ENCODE results near the gene ABCB8.
A peak's percentile ranks its signal among the peaks of the same experiment; 100 is the strongest.

The ABCB8 gene

DNA sequence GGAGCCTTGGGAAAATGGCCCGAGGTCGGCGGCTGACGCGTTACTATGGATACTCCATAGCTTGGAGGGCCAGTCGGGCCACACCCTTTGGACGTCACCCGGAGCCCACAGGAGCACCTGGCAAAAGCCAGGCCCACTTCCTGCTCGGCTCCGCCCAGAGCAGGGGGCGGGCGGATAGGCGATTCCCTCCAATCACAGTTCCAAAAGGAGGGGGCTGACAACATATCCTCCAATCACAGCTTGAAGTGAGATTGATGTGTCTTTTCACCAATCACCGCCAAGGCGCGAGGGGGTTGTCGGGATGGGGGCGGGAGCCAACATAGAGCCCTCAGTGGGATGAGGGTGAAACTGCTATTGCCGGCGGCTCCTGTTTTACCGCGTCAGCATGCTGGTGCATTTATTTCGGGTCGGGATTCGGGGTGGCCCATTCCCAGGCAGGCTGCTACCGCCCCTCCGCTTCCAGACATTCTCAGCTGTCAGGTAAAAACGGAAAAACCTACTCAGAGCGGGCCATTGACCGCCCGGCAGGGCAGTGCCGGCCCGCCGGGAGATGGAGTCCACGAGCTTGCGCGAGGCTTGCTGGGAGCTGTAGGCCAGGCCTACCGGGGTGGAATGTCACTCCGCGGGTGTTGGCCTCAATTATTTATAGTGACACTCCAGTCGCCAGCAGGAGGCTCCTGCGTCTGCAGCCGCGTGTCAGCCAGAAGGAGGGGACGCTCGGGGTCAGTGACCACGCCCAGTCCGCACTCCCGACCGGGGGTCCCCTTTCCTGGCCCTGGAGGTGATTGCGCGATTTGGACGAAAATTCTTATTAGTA, at the start of gene ABCB8:
Gene ABCB8 (plus strand): TSS at position 320 of the 817 bp plus-strand sequence. CDS start 66 bp downstream, at position 386.
- peak; percentile 99 for DNase-seq

DNA sequence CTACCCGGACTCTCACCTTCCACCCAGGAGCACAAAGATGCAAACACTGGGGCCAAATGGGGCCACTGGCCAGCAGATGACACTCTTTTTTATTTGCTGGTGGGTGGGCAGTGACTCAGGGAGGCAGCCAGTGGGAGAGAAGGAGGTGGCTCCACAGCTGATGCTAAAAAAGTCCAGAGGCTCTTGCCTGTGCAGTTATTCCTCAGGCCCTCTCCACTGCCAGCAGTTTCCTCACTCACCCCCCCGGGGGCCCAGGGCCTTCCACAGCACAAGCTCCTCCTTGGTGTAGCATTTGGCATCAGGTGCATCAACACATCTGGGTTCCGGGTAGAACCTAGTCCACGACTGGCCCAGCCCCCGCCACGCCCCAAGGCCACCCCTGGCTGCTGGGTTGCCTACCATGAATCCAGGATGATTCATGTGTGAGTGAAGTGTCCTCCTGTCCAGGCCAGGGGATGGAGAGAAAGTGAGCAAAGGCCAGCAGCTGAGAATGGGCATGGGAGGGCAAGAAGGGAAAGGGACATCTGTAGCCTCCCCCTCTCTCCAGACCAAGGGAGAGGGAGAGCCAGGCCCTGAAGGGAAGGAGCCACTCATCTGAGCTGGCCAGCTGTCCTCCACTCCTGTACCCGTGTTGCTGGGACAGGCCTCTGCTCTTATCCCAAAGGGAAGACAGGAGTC, 48.4 kb upstream of the ABCB8 start:
- DNase-seq: no peak

DNA sequence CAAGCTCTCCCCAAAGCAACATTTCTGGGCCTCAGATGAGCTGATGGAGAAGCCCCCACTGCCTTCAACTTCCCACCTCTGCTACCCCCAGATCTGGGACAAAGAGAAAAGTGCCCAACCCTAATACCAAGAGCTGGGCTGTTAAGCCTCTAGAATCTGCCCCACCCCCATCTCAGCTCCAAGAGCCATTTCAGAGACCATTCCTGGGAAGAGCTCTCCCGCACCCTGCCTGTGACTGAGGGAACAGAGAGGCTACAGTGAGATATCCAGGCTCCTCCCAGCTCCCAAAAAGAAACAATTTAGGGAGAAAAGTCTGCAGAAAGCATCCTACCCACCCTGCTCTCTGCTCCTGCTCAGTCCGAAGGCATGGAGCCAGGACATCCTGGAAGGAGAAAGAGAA, 47.6 kb upstream of the ABCB8 start:
- DNase-seq: no peak

DNA sequence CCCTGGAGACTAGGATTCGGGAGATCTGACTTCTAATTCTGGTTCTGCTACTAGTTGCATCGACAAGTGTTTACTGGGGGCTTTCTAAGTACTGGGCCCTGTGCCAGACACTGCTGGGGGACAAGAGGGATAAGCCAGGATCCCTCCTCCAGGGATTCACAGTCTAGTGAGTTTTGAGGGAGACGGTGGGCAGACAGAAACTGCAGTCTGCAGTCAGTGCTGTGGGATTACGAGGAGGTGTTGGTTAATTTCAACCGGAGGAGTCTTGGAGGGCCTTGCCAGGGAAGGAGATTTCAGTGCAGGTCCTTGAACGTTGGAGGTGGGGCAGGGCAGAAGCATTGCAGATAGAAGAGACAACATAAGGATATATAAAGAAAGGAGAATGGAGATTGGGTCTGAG, 46.6 kb upstream of the ABCB8 start:
- no peak for DNase-seq

DNA sequence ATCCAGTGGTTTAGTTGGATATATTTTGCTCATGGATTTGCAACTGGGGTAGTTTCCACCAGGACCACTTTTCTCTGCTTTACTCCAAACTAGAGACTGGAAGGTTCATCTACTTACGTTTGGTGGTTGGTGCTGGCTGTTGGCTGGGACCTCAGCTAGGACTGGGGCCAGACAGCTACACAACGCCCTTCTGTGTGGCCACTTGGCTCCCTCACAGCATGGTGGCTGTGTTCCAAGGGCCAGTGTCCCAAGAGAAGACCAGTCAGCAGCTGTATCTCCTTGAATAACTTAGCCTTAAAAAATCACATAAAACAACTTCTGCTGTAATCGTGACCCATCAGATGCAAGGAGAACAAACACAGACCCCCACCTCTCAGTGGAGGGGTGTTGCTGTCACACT, 45.9 kb upstream of the ABCB8 start:
- no peak for DNase-seq

DNA sequence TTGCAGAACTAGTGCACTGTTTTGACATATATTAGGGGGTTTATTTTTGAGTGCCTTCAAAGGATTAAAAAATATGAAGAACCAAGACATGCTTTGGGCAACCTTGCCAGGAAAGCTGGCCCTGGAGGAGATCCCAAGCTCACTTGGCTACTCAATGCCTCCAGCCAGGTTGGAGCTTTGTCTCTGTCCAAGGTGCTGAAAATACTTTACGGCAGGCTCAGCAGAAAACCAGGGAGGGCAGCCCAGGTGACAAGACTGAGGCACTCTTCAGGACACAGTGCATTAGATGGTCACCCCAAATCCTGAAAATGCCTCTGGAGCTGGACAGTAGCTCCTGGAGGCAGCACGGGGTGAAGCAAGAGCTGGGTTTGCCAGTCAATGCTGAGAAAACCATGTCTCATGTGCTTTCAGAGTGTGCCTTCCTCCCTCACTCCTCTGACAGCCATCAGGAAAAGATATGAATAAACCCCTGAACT, 44.3 kb upstream of the ABCB8 start:
- DNase-seq: peak; percentile 47

DNA sequence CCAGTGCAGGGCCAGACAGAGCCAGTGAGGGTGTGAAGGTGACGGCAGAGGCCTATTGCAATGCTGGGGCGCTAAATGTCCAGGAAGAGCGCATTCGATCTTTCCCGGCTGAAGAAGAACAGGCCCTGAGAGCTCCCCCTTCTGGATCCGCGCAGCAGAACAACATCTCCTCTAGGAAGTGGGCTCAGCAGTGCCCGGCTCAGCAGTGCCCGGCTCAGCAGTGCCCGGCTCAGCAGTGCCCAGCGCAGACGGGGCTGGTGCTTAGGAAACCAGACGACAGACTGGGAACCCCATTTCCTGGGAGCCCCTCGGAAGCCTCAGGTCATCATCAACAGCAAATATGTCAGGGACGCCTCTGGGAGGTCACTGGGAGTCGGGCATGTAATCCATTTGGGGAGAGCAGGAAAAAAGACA, 42.1 kb upstream of the ABCB8 start:
- DNase-seq: peak; percentile 43

DNA sequence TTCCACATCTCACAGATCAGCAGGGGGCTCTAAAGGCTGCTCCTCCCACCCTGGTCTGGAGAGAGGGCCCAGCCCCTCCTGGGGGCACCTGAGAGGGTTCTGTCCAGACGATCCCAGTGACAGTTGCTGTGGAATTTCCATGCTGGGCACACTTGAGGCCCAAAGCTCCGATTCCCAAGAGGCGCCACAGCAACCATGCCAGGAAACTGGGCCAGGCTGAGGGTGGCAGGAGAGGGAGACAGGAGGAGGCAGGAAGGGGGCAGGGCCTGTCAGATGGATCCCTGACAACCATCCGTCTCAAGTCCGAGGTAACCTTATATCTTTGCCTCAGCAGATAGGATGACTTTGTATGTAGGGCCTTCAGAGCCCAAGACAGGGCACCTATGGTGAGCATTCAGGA, 41.7 kb upstream of the ABCB8 start:
- no peak for DNase-seq

DNA sequence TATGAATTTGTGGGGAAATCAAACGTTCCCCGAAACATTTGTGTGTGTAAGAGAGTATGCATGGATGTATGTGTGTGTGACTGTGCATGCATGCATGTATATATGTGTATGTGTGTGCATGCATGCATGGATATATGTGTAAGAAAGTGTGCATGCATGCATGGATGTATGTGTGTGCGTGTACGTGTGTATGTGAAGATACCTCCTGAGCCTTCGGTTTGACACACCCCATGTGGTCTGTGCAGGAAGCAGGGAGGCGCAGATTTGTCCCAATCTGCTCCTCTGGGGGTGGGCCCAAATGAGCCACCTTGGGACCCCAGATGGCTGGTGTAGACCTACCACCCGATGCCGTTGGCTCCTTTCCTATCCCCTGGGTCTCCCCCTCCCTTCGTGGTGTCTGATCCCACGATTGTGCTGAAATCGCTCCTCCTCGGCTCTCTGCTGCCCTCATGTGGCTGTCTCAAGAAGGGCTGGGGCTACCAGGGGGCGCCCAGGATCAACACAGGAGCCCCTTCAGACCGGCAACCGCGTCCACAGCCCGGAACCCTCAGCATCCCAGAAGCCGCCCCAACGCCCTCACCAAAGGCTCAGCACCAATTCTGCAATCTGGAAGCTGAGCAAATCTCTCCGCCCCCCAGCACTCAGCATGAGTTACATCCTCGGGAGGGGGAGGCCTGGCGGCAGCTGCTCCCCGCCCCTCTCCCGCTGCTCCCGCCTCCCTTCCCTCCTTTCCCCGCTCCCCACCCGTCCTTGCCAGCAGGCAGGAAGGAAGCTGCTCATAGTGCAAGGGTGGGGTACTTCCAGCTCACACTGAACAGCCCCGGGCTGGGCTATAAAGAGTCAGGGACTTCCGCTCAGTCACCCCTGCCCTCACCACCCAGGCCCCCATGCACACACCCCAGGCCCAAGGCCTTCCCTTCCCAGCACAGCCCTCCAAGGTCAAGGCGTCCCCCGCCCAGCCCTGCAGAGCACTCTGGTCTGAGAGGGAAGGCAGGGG, 39.7 kb upstream of the ABCB8 start:
- peak; percentile 19 for DNase-seq

DNA sequence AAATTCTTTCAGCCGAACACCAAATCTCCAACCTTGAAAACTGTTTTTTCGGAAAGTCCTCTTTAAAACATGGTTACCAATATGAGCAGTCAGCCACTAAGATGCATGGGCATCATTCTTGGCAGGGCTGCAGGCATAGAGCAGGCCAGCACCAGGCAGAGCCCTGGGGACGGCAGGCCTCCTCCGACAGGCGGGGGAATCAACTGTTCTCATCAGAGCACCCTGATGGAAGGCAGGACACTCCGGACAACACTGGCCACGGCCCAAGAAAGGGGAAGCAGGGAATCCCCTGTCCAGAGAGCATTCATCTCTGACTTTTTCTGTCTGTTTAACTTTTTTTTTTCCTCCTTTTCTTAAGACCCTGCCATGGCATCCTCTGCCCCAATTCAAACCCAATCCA, 38.8 kb upstream of the ABCB8 start:
- no peak for DNase-seq

DNA sequence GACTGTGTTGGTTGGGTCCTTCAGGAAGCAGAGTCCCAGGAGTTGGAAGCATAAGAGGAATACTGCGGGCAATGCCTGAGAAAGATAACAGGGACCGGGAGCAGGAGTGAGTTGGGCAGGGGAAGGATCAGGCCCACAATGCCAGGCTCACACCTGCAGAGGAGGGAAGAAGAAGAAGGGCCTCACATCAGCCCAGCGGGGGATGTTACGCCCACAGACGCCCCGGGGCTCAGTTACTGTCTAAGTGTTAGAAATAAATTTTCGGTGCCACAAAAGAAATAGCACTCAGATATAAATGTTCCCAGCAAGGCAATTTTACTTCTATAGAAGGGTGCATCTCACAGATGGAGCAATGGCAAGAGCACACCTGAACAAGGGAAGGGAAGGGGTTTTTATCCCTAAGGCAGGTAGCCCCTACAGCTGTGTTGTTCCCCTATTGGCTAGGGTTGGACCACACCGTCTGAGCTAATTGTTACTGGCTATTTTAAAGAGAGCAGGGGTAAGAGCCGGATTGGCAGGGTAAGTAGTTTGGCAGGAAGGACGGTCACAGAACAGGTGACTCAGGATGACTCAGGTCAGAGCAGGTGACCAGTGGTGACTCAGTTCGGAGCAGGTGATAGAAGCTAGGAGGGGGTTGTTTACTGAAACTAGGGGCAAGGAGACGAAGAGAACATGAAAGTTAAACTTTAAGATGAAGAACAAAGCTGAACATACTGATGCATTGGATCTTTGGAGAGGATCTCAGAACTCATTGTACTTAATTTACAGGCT, 37.6 kb upstream of the ABCB8 start, which contains the start of gene NOS3:
Gene NOS3 (plus strand): TSS at position 602 of the 771 bp plus-strand sequence. CDS start 2,787 bp downstream, outside the sequence.
- no peak for DNase-seq

DNA sequence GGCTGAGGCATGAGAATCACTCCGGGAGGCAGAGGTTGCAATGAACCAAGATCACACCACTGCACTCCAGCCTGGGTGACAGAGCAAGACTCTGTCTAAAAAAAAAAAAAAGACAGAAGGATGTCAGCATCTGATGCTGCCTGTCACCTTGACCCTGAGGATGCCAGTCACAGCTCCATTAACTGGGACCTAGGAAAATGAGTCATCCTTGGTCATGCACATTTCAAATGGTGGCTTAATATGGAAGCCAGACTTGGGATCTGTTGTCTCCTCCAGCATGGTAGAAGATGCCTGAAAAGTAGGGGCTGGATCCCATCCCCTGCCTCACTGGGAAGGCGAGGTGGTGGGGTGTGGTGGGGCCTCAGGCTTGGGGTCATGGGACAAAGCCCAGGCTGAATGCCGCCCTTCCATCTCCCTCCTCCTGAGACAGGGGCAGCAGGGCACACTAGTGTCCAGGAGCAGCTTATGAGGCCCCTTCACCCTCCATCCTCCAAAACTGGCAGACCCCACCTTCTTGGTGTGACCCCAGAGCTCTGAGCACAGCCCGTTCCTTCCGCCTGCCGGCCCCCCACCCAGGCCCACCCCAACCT, 36.1 kb upstream of the ABCB8 start:
- DNase-seq: no peak

DNA sequence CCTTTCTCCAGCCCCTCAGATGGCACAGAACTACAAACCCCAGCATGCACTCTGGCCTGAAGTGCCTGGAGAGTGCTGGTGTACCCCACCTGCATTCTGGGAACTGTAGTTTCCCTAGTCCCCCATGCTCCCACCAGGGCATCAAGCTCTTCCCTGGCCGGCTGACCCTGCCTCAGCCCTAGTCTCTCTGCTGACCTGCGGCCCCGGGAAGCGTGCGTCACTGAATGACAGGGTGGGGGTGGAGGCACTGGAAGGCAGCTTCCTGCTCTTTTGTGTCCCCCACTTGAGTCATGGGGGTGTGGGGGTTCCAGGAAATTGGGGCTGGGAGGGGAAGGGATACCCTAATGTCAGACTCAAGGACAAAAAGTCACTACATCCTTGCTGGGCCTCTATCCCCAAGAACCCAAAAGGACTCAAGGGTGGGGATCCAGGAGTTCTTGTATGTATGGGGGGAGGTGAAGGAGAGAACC, 35.4 kb upstream of the ABCB8 start:
- no peak for DNase-seq

DNA sequence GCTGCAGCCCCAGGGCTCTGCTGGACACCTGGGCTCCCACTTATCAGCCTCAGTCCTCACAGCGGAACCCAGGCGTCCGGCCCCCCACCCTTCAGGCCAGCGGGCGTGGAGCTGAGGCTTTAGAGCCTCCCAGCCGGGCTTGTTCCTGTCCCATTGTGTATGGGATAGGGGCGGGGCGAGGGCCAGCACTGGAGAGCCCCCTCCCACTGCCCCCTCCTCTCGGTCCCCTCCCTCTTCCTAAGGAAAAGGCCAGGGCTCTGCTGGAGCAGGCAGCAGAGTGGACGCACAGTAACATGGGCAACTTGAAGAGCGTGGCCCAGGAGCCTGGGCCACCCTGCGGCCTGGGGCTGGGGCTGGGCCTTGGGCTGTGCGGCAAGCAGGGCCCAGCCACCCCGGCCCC, 34.7 kb upstream of the ABCB8 start:
- no peak for DNase-seq

DNA sequence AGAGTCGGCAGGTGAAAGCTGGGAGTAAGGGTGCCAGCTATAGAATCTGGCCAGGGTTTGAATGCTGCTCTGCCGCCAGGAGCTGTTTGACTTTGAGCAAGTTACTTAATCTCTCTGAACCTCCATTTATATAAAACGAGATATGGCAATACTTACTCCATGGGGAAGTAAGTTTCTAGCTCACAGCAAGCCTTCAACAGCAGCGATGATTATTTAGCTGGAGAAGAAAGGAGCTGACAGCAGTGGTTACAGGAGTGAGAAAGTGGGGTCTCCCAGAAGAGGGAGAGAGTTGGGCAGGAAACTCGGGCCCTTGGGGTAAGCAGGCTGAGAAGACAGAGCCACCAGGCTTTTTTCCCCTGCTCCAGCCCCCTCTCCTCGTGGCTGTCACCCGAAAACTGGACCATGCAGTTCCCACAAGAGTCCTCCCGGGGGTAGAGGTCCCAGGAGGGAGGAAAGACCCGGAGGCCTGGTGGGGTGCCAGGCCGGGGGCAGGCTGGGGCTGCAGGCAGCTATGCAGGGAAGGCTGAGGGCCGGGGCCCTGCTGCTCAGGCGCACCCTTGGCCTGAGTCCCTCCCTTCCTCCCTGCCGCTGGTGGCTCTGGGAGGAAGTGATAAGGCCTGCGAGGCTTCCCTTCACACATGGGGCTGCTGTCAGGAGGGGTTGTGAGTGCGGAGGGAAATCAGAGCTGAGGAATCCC, 34.0 kb upstream of the ABCB8 start:
- DNase-seq: no peak

DNA sequence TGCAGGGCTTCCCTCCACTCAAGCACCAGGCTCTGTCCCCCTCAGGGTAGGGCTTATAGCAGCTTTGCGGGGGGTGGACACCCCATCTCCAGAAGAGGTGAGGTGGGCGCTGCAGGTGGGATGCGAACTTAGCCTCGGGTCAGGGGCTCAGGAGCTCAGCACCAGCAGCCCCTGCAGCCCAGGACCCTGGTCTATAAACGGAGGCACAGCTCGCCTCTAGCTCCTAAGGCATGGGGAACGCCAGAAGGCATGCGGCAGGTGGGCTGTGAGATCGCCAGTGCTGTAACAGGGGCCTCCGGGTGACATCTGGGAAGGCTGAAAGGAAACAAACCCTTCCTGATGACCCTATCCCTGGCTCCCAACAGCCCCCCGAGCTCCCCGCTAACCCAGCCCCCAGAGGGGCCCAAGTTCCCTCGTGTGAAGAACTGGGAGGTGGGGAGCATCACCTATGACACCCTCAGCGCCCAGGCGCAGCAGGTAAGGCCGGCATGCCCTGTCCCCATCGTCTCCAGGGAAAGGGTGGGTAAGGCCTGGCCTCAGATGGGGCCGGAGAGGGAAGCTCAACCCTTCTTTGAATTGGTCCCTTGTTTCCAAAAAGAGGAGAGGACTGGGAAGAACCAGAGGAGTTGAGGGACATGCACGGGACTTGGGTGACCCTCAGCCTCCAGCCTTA, 33.3 kb upstream of the ABCB8 start:
- DNase-seq: no peak

DNA sequence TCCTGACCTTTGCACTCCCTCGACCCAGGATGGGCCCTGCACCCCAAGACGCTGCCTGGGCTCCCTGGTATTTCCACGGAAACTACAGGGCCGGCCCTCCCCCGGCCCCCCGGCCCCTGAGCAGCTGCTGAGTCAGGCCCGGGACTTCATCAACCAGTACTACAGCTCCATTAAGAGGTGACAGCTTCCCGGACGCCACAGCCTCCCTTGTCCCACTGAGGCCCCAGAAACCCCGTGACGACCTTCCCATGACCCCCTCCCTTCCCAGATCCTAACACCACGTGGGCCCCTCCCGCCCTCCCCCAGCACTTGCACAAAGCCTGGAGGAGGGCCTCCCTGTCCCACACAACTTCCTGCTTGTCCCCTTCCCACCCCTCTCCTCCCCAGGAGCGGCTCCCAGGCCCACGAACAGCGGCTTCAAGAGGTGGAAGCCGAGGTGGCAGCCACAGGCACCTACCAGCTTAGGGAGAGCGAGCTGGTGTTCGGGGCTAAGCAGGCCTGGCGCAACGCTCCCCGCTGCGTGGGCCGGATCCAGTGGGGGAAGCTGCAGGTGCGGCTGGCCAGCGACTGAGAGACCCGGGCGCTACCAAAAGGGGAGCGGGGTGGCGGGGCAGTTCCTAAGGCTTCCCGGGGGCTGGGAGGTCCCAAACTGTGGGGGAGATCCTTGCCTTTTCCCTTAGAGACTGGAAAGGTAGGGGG, 31.7 kb upstream of the ABCB8 start:
- no peak for DNase-seq

DNA sequence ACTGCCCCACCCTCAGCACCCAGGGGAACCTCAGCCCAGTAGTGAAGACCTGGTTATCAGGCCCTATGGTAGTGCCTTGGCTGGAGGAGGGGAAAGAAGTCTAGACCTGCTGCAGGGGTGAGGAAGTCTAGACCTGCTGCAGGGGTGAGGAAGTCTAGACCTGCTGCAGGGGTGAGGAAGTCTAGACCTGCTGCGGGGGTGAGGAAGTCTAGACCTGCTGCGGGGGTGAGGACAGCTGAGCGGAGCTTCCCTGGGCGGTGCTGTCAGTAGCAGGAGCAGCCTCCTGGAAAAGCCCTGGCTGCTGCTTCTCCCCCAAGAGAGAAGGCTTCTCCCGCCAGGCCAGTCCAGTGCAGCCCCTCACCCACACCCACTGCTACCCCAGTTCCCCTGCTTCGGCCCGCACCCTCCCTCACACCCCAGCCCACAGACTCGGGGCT, 31.2 kb upstream of the ABCB8 start:
- DNase-seq: no peak

DNA sequence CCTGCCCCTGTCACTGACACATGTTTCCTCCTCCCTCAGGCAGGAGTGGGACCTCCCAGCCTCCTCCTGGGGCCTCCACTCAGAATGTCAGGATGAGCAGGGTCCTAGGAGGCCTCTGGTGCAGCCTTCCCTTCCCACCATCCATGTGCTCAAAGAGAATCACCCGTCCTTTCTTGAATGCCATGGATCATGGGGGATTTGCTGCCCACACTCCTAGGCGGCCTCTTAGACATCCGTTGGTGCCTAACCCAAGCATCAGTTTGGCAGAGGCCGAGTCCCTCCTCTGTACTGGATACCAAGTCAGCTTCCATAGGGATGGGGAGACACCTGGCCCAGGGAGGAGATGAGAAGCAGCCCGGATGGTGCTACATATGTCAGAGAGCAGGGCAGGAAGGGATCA, 30.4 kb upstream of the ABCB8 start:
- DNase-seq: no peak

DNA sequence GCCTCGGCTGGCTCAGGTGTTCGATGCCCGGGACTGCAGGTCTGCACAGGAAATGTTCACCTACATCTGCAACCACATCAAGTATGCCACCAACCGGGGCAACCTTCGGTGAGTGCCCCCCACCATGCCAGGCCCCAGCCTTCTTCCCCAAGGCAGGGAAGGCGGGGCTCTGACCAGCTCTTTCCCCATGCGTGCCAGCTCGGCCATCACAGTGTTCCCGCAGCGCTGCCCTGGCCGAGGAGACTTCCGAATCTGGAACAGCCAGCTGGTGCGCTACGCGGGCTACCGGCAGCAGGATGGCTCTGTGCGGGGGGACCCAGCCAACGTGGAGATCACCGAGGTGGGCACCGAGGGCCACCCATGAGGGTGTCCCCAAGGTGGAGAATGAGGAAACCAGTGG, 29.9 kb upstream of the ABCB8 start:
- DNase-seq: no peak

All from kidney glomerular epithelial cell (primary cell).